Right lobe of liver (tissue), 4 donors: ENCODE results near the gene MORC4.

Experiments
- CTCF ChIP-seq, 4 donors: fragments of 200-600 bp in 3 of 4; fragments of 450-650 bp in 1 of 4; IDR thresholded peaks; one replicate each; pipeline versions ENCODE4 v1.5.1 to v1.8.0; 2016 to 2022; ENCODE audit warnings: antibody characterized with exemption in 4 of 4, mild to moderate bottlenecking in 2 of 4
- POLR2A ChIP-seq: fragments of 450-650 bp; IDR thresholded peaks from one replicate; pipeline ENCODE4 v1.6.1; 2017; ENCODE audit warnings: antibody characterized with exemption, mild to moderate bottlenecking
- donor health status: DM: no; HTN: no; CAD: no.
- donor health status: DM: no; HTN: no; CAD: no.
- donor health status: DM: no; HTN: yes; CAD: no.

GRCh38 chrX:106917830-106918500 is 82.0 kb downstream of the MORC4 start:
- TF ChIP-seq POLR2A: no peak
- no peak for TF ChIP-seq CTCF (IDR thresholded peaks at IDR 0.05)
